ENCODE results near the gene USHBP1.
"Not testable (repeated sequence)": the region's sequence is repeated elsewhere in the genome, so short reads cannot be mapped to it uniquely, and the experiment has no call there.

USHBP1 gene

GRCh38 chr19:17264641-17264979 is at the start of gene USHBP1:
Gene USHBP1, minus strand, starts transcription at chr19:17264745. Its CDS starts 446 bp downstream, at chr19:17264299.
- no peak for DNase-seq

- DNase-seq = no peak
Observed at GRCh38 chr19:17314007-17314593, 49.6 kb upstream of the USHBP1 start.

- no peak for DNase-seq
Observed at GRCh38 chr19:17312189-17313113, 47.9 kb upstream of the USHBP1 start.

GRCh38 chr19:17311455-17312188 is 47.1 kb upstream of the USHBP1 start:
- DNase-seq = no peak

- DNase-seq = no peak
Observed at GRCh38 chr19:17309965-17310461, 45.5 kb upstream of the USHBP1 start.

- peak; percentile 97 for DNase-seq
Observed at GRCh38 chr19:17309198-17309964, 44.8 kb upstream of the USHBP1 start, which contains the start of gene DDA1. Gene DDA1, plus strand, starts transcription at chr19:17309563. Its CDS starts 92 bp downstream, at chr19:17309655.

GRCh38 chr19:17307876-17308377 is 43.4 kb upstream of the USHBP1 start:
- DNase-seq = no peak

GRCh38 chr19:17306285-17306714 is 41.8 kb upstream of the USHBP1 start:
- no peak for DNase-seq

- DNase-seq = peak; percentile 83
Observed at GRCh38 chr19:17305517-17306284, 41.2 kb upstream of the USHBP1 start, which contains the start of gene MRPL34. Gene MRPL34, plus strand, starts transcription at chr19:17305872. Its CDS starts 21 bp downstream, at chr19:17305893.

GRCh38 chr19:17305216-17305516 is 40.6 kb upstream of the USHBP1 start:
- DNase-seq = no peak

GRCh38 chr19:17304386-17305215 is 40.1 kb upstream of the USHBP1 start:
- no peak for DNase-seq

GRCh38 chr19:17303940-17304267 is 39.4 kb upstream of the USHBP1 start:
- DNase-seq = no peak

- DNase-seq = peak; percentile 88
Observed at GRCh38 chr19:17303167-17303939, 38.8 kb upstream of the USHBP1 start, which contains the start of gene ABHD8. Gene ABHD8, minus strand, starts transcription at chr19:17303425. Its CDS starts 1,809 bp downstream, at chr19:17301616.

- DNase-seq = peak; percentile 34
Observed at GRCh38 chr19:17302391-17303166, 38.0 kb upstream of the USHBP1 start.

- DNase-seq = no peak
Observed at GRCh38 chr19:17300992-17301619, 36.6 kb upstream of the USHBP1 start.

- no peak for DNase-seq
Observed at GRCh38 chr19:17296976-17297375, 32.4 kb upstream of the USHBP1 start.

- DNase-seq = no peak
Observed at GRCh38 chr19:17296273-17296672, 31.7 kb upstream of the USHBP1 start.

GRCh38 chr19:17295551-17295950 is 31.0 kb upstream of the USHBP1 start:
- DNase-seq = not testable (repeated sequence)

Measured in activated T-cell treated with anti-CD3 and anti-CD28 coated beads for 4 hours (primary cell).